ENCODE measurements around the gene MFSD1.

DNA sequence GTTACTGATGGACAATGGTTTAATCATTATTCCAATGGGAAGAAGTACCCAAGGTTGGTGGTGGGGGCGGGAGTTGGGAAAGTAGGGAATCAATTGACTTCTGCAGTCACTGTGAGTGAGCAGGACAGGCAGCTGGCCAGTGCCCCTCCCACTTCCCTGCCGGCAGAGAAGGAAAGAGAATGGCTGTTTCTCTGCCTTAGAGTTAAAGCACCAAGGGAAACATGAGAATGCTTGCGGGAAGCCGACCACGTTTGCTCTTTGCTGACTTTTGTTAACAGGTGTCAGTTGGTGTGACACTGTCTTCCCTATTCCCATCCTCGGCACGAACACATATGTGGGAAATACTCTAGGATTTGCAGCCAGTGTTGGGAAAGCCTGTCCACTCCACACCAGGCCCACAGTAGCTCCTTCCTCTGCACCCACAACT lies 33.5 kb upstream of the MFSD1 start:
- TF ChIP-seq, protein P1, sequence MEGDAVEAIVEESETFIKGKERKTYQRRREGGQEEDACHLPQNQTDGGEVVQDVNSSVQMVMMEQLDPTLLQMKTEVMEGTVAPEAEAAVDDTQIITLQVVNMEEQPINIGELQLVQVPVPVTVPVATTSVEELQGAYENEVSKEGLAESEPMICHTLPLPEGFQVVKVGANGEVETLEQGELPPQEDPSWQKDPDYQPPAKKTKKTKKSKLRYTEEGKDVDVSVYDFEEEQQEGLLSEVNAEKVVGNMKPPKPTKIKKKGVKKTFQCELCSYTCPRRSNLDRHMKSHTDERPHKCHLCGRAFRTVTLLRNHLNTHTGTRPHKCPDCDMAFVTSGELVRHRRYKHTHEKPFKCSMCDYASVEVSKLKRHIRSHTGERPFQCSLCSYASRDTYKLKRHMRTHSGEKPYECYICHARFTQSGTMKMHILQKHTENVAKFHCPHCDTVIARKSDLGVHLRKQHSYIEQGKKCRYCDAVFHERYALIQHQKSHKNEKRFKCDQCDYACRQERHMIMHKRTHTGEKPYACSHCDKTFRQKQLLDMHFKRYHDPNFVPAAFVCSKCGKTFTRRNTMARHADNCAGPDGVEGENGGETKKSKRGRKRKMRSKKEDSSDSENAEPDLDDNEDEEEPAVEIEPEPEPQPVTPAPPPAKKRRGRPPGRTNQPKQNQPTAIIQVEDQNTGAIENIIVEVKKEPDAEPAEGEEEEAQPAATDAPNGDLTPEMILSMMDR (IDR thresholded peaks at IDR 0.05; ENCODE audit: low read depth, low read length): no peak
- no peak for TF ChIP-seq POLR2A (IDR thresholded peaks at IDR 0.05; ENCODE audit: extremely low read depth, insufficient read length)
